BLaER1 treated with 17β-estradiol and CSF1 and Interleukin-3, amounts not matched to agents 10 nM and 100 nM (cell line): ENCODE data around the gene KLRG1.

ENCODE experiments used
- H3K27ac ChIP-seq, 11 experiments: shearing (Covaris generic); formaldehyde crosslinking; 2 replicates each; pipeline ENCODE4 v1.8.1; 2022
- H3K27me3 ChIP-seq, 11 experiments: shearing (Covaris generic); formaldehyde crosslinking; 2 replicates each; pipeline ENCODE4 v1.8.1; 2022
- H3K36me3 ChIP-seq, 11 experiments: shearing (Covaris generic); formaldehyde crosslinking; 2 replicates each; pipeline ENCODE4 v1.8.1; 2022
- H3K4me1 ChIP-seq, 10 experiments: shearing (Covaris generic); formaldehyde crosslinking; 2 replicates each; pipeline ENCODE4 v1.8.1; 2022
- H3K4me2 ChIP-seq, 11 experiments: shearing (Covaris generic); formaldehyde crosslinking; 2 replicates each; pipeline ENCODE4 v1.8.1; 2022
- H3K4me3 ChIP-seq, 10 experiments: shearing (Covaris generic); formaldehyde crosslinking; 2 replicates each; pipeline ENCODE4 v1.8.1; 2022
- H3K9ac ChIP-seq, 11 experiments: shearing (Covaris generic); formaldehyde crosslinking; 2 replicates each; pipeline ENCODE4 v1.8.1; 2022
- H3K9me3 ChIP-seq, 11 experiments: shearing (Covaris generic); formaldehyde crosslinking; replicated peaks in 1 of 11; 2 replicates each; pipeline ENCODE4 v1.8.1; 2022
- H4K20me1 ChIP-seq, 11 experiments: shearing (Covaris generic); formaldehyde crosslinking; 2 replicates each; pipeline ENCODE4 v1.8.1; 2022
- Cebpa-rat ChIP-seq, 11 experiments: shearing (Covaris generic); IDR thresholded peaks; 2 replicates each; pipeline ENCODE4 v1.8.1; 2022

KLRG1 gene

GRCh38 chr12:9040484-9041186 is 51.3 kb downstream of the KLRG1 start:
- Histone ChIP-seq H3K36me3 (no peaks in the 10 kb centered on the region), H3K4me3 (no peak overlapping the region)

DNA sequence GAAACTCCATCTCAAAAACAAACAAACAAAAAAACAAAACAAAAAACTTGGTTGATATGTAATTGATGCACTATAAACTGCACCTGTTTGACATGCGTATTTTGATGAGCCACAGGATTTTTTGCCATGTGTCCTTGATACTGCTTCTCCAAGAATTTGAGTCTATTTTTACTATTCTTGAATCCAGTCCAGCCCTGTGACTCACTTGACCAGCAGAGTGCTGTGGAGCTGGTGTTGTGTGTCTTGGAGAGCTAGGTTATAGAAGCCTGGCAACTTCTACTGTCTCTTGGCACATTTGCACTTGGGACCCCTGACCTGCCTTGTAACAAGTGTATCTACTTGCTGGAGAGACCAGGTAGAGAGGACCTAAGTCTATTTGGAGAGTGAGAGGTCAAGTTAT is 52.0 kb downstream of the KLRG1 start:
- Histone ChIP-seq H3K9ac (peak overlapping the region in 1 of 11 experiments; percentile 3; a peak in 1 of 22 replicates), H3K36me3 (no peaks in the 10 kb centered on the region), H4K20me1 (no peaks in the 10 kb centered on the region), H3K4me1 (no peaks in the 10 kb centered on the region), H3K9me3 (peaks cover 0 to 5% (median 0%) of the 10 kb centered on the region in 11 experiments; a peak in 2 of 22 replicates), H3K27me3 (no peaks in the 10 kb centered on the region), H3K4me2 (no peak overlapping the region), H3K27ac (no peak overlapping the region), H3K4me3 (no peak overlapping the region)
- no peak for TF ChIP-seq Cebpa-rat (IDR thresholded peaks at IDR 0.05)

More at GRCh38 chr12:9040484-9041186, 51.3 kb downstream of the KLRG1 start:
- Histone ChIP-seq H3K4me2 (no peak overlapping the region), H4K20me1 (no peaks in the 10 kb centered on the region), H3K9me3 (peaks cover 0 to 2% (median 0%) of the 10 kb centered on the region in 11 experiments; a peak in 2 of 22 replicates), H3K27ac (no peak overlapping the region), H3K27me3 (no peaks in the 10 kb centered on the region), H3K9ac (peak overlapping the region in 1 of 11 experiments; percentile 3; a peak in 1 of 22 replicates), H3K4me1 (no peaks in the 10 kb centered on the region)
- no peak for TF ChIP-seq Cebpa-rat (IDR thresholded peaks at IDR 0.05)

- H3K4me3 ChIP-seq: no peak overlapping the region
- peaks cover 0 to 5% (median 0%) of the 10 kb centered on the region in 11 experiments; a peak in 2 of 22 replicates for H3K9me3 ChIP-seq
- no peaks in the 10 kb centered on the region for H3K36me3 ChIP-seq
- H3K27me3 ChIP-seq: no peaks in the 10 kb centered on the region
- H3K27ac ChIP-seq: no peak overlapping the region
- no peaks in the 10 kb centered on the region for H4K20me1 ChIP-seq
- peaks cover 0 to 5% (median 0%) of the 10 kb centered on the region in 10 experiments; a peak in 1 of 20 replicates for H3K4me1 ChIP-seq
- no peak overlapping the region for H3K9ac ChIP-seq
- H3K4me2 ChIP-seq: no peak overlapping the region
- no peak for TF ChIP-seq Cebpa-rat (IDR thresholded peaks at IDR 0.05)
Observed at GRCh38 chr12:9043766-9044165, 54.4 kb downstream of the KLRG1 start.

GRCh38 chr12:9047105-9047504 is 57.8 kb downstream of the KLRG1 start:
- Histone ChIP-seq H3K4me2 (peak overlapping the region in 1 of 11 experiments; percentile 35; a peak in 1 of 22 replicates), H3K36me3 (no peaks in the 10 kb centered on the region), H3K27ac (no peak overlapping the region), H3K9me3 (peaks cover 0 to 11% (median 0%) of the 10 kb centered on the region in 11 experiments; a peak in 8 of 22 replicates), H3K9ac (no peak overlapping the region), H3K4me1 (peaks cover 11 to 19% (median 14%) of the 10 kb centered on the region in 10 experiments; a peak in 19 of 20 replicates), H3K27me3 (no peaks in the 10 kb centered on the region), H4K20me1 (no peaks in the 10 kb centered on the region), H3K4me3 (no peak overlapping the region)
- TF ChIP-seq Cebpa-rat (IDR thresholded peaks at IDR 0.05): no peak

- Histone ChIP-seq H3K27me3 (no peaks in the 10 kb centered on the region), H3K4me1 (peaks cover 11 to 19% (median 14%) of the 10 kb centered on the region in 10 experiments; a peak in 19 of 20 replicates), H3K27ac (no peak overlapping the region), H3K9ac (no peak overlapping the region), H3K4me2 (no peak overlapping the region), H3K36me3 (no peaks in the 10 kb centered on the region), H3K9me3 (peaks cover 0 to 11% (median 0%) of the 10 kb centered on the region in 11 experiments; a peak in 8 of 22 replicates), H4K20me1 (no peaks in the 10 kb centered on the region), H3K4me3 (no peak overlapping the region)
- no peak for TF ChIP-seq Cebpa-rat (IDR thresholded peaks at IDR 0.05)
Observed at GRCh38 chr12:9048930-9049329, 59.6 kb downstream of the KLRG1 start.

- Histone ChIP-seq H3K27ac (no peak overlapping the region), H3K9me3 (peaks cover 0 to 11% (median 0%) of the 10 kb centered on the region in 11 experiments; a peak in 8 of 22 replicates), H3K9ac (no peak overlapping the region), H3K4me2 (no peak overlapping the region), H3K27me3 (no peaks in the 10 kb centered on the region), H3K4me3 (no peak overlapping the region), H3K36me3 (no peaks in the 10 kb centered on the region), H4K20me1 (no peaks in the 10 kb centered on the region), H3K4me1 (peaks cover 11 to 19% (median 14%) of the 10 kb centered on the region in 10 experiments; a peak in 19 of 20 replicates)
- no peak for TF ChIP-seq Cebpa-rat (IDR thresholded peaks at IDR 0.05)
Observed at GRCh38 chr12:9049520-9050133, 60.3 kb downstream of the KLRG1 start.

- Histone ChIP-seq H4K20me1 (no peaks in the 10 kb centered on the region), H3K27ac (peak overlapping the region in 5 of 11 experiments; percentile 12 to 45 (median 36); a peak in 6 of 22 replicates), H3K27me3 (no peaks in the 10 kb centered on the region), H3K4me1 (peaks cover 11 to 19% (median 14%) of the 10 kb centered on the region in 10 experiments; a peak in 19 of 20 replicates), H3K9ac (no peak overlapping the region), H3K9me3 (peaks cover 0 to 9% (median 0%) of the 10 kb centered on the region in 11 experiments; a peak in 8 of 22 replicates), H3K36me3 (no peaks in the 10 kb centered on the region), H3K4me3 (no peak overlapping the region), H3K4me2 (peak overlapping the region; percentile 33 to 65 (median 46); a peak in 21 of 22 replicates)
- no peak for TF ChIP-seq Cebpa-rat (IDR thresholded peaks at IDR 0.05)
Observed at GRCh38 chr12:9050521-9051157, 61.3 kb downstream of the KLRG1 start.

- Histone ChIP-seq H3K4me1 (peaks cover 11 to 19% (median 14%) of the 10 kb centered on the region in 10 experiments; a peak in 19 of 20 replicates), H3K27ac (peak overlapping the region in 5 of 11 experiments; percentile 12 to 45 (median 36); a peak in 6 of 22 replicates), H3K4me3 (no peak overlapping the region), H4K20me1 (no peaks in the 10 kb centered on the region), H3K27me3 (no peaks in the 10 kb centered on the region), H3K9ac (no peak overlapping the region), H3K36me3 (no peaks in the 10 kb centered on the region), H3K9me3 (peaks cover 0 to 8% (median 0%) of the 10 kb centered on the region in 11 experiments; a peak in 8 of 22 replicates), H3K4me2 (peak overlapping the region; percentile 33 to 65 (median 46); a peak in 21 of 22 replicates)
- TF ChIP-seq Cebpa-rat (IDR thresholded peaks at IDR 0.05): no peak
Observed at GRCh38 chr12:9051158-9051550, 61.8 kb downstream of the KLRG1 start.

GRCh38 chr12:9052610-9053009 is 63.3 kb downstream of the KLRG1 start:
- no peaks in the 10 kb centered on the region for H3K27me3 ChIP-seq
- no peak for TF ChIP-seq Cebpa-rat (IDR thresholded peaks at IDR 0.05)
- H3K9ac ChIP-seq: no peak overlapping the region
- H3K4me1 ChIP-seq: peaks cover 11 to 15% (median 13%) of the 10 kb centered on the region in 10 experiments; a peak in 19 of 20 replicates
- no peak overlapping the region for H3K4me2 ChIP-seq
- no peaks in the 10 kb centered on the region for H3K36me3 ChIP-seq
- H3K9me3 ChIP-seq: peaks cover 0 to 8% (median 0%) of the 10 kb centered on the region in 11 experiments; a peak in 8 of 22 replicates
- H3K27ac ChIP-seq: no peak overlapping the region
- no peaks in the 10 kb centered on the region for H4K20me1 ChIP-seq
- H3K4me3 ChIP-seq: no peak overlapping the region
